GM12878 (cell line): ENCODE measurements around the gene RUFY3. TPM values are rescaled to one million over a fixed set of nuclear protein-coding genes. Genes with fewer than 3 reads are reported as not detected.

Experiments
- ATF3 ChIP-seq: IDR thresholded peaks from 2 replicates; pipeline ENCODE4 v1.6.1; 2011; ENCODE audit warnings: low read depth, mild to moderate bottlenecking, low read length, moderate library complexity, borderline replicate concordance; ENCODE audit errors: extremely low read depth
- BHLHE40 ChIP-seq, 2 experiments: fragments of 450-650 bp in 1 of 2; IDR thresholded peaks; 2 replicates each; pipeline ENCODE4 v1.6.1; 2011 to 2017; ENCODE audit warnings: low read depth in 2 of 2, borderline replicate concordance in 1 of 2, improper control_type of control experiment in 1 of 2, low read length in 1 of 2, mild to moderate bottlenecking in 1 of 2
- DPF2 ChIP-seq: fragments of 450-650 bp; IDR thresholded peaks from 2 replicates; pipeline ENCODE4 v1.6.1; 2017; ENCODE audit warnings: mild to moderate bottlenecking
- EGR1 ChIP-seq, 2 experiments: IDR thresholded peaks; 1 replicate in 1 of 2; 2 replicates in 1 of 2; pipeline ENCODE4 v1.6.1; 2011 to 2012; ENCODE audit warnings: low read depth in 2 of 2, low read length in 2 of 2, borderline replicate concordance in 1 of 2, mild to moderate bottlenecking in 1 of 2, moderate library complexity in 1 of 2
- ETV6 ChIP-seq, 2 experiments: fragments of 450-650 bp in 1 of 2; IDR thresholded peaks in 1 of 2; conservative IDR thresholded peaks in 1 of 2; 2 replicates each; pipeline ENCODE4 v1.6.1; 2014; ENCODE audit warnings: antibody characterized with exemption in 1 of 2, borderline replicate concordance in 1 of 2, low read depth in 1 of 2, mild to moderate bottlenecking in 1 of 2, moderate library complexity in 1 of 2
- HDAC2 ChIP-seq: fragments of 200-600 bp; sonication (generic); IDR thresholded peaks from 2 replicates; pipeline ENCODE4 v1.6.1; 2017
- KLF5 ChIP-seq: fragments of 450-650 bp; IDR thresholded peaks from 2 replicates; pipeline ENCODE4 v1.6.1; 2014; ENCODE audit warnings: mild to moderate bottlenecking; ENCODE audit not compliant: partially characterized antibody
- MEF2B ChIP-seq: fragments of 450-650 bp; IDR thresholded peaks from 2 replicates; pipeline ENCODE4 v1.6.1; 2018; ENCODE audit warnings: mild to moderate bottlenecking, moderate library complexity; ENCODE audit not compliant: partially characterized antibody, poor library complexity, severe bottlenecking
- NFIC ChIP-seq: IDR thresholded peaks from 2 replicates; pipeline ENCODE4 v1.6.1; 2012; ENCODE audit warnings: low read depth, mild to moderate bottlenecking, inconsistent platforms, low read length, moderate library complexity
- NR2C1 ChIP-seq: fragments of 450-650 bp; IDR thresholded peaks from 2 replicates; pipeline ENCODE4 v1.6.1; 2017; ENCODE audit warnings: antibody characterized with exemption, mild to moderate bottlenecking, moderate library complexity
- RAD51 ChIP-seq: fragments of 450-650 bp; IDR thresholded peaks from 2 replicates; pipeline ENCODE4 v1.6.1; 2016; ENCODE audit warnings: moderate library complexity, mild to moderate bottlenecking, inconsistent platforms
- RELB ChIP-seq: fragments of 450-650 bp; IDR thresholded peaks from 2 replicates; pipeline ENCODE4 v1.6.1; 2017; ENCODE audit warnings: low read depth, mild to moderate bottlenecking, moderate library complexity
- SIX5 ChIP-seq: IDR thresholded peaks from 2 replicates; pipeline ENCODE4 v1.6.1; 2011; ENCODE audit warnings: mild to moderate bottlenecking, low read depth, low read length, moderate library complexity; ENCODE audit not compliant: severe bottlenecking
- SMAD5 ChIP-seq: IDR thresholded peaks from 2 replicates; pipeline ENCODE4 v1.6.1; 2016; ENCODE audit warnings: antibody characterized with exemption, low read depth
- SP1 ChIP-seq: IDR thresholded peaks from one replicate; pipeline ENCODE4 v1.6.1; 2011; ENCODE audit warnings: low read depth, low read length
- SPI1 ChIP-seq: IDR thresholded peaks from 2 replicates; pipeline ENCODE4 v1.6.1; 2011; ENCODE audit warnings: low read depth, mild to moderate bottlenecking, low read length, moderate library complexity, borderline replicate concordance; ENCODE audit not compliant: insufficient read depth
- USF2 ChIP-seq: IDR thresholded peaks from 2 replicates; pipeline ENCODE4 v1.6.1; 2011; ENCODE audit warnings: low read depth, low read length, improper control_type of control experiment, borderline replicate concordance
- ZBTB4 ChIP-seq: fragments of 450-650 bp; formaldehyde crosslinking; IDR thresholded peaks from 2 replicates; pipeline ENCODE4 v1.4.0; 2022; ENCODE audit warnings: mild to moderate bottlenecking, moderate library complexity
- ZNF217 ChIP-seq: fragments of 450-650 bp; IDR thresholded peaks from 2 replicates; pipeline ENCODE4 v1.6.1; 2017; ENCODE audit warnings: antibody characterized with exemption, mild to moderate bottlenecking
- ZNF622 ChIP-seq: fragments of 450-650 bp; IDR thresholded peaks from 2 replicates; pipeline ENCODE4 v1.6.1; 2017; ENCODE audit warnings: mild to moderate bottlenecking, inconsistent platforms
- ZZZ3 ChIP-seq: IDR thresholded peaks from 2 replicates; pipeline ENCODE4 v1.6.1; 2011; ENCODE audit warnings: low read depth; ENCODE audit not compliant: control insufficient read depth, insufficient read length
- polyA plus RNA-seq, 11 experiments: library from polyadenylated mRNA; depleted of rRNA in 4 of 11; unstranded in 6 of 11; stranded (reverse) in 5 of 11; fragments of >200 nt; fragmentation: Nextera tagmentation in 4 of 11; fragmentation: Illumina TruSeq in 1 of 11; extraction: Ambion mirVana in 4 of 11; extraction: Trizol in 1 of 11; gene quantifications; 1 replicate in 1 of 11; 2 replicates in 10 of 11; pipeline versions ENCODE4 v1.2.1 to v1.2.3, GENCODE V29; 2011 to 2016; ENCODE audit warnings: inconsistent platforms in 2 of 11, missing spikeins in 2 of 11, low read depth in 1 of 11
- total RNA-seq, 4 experiments: library from RNA; depleted of rRNA in 3 of 4; stranded (reverse); fragments of >200 nt in 3 of 4; fragmentation: Illumina TruSeq in 1 of 4; extraction: Trizol in 1 of 4; gene quantifications; 2 replicates each; pipeline versions ENCODE4 v1.2.1 to v1.2.3, GENCODE V29; 2013 to 2021
- TF ChIP-seq, protein P1 (sequence below): IDR thresholded peaks from 2 replicates; pipeline ENCODE4 v1.6.1; 2011; ENCODE audit warnings: borderline replicate concordance, low read depth, mild to moderate bottlenecking, moderate library complexity, low read length; ENCODE audit not compliant: insufficient read depth, poor library complexity, severe bottlenecking

The RUFY3 gene
- total and polyA plus RNA-seq, 10 of the 15 experiments (the other 5 are each of a cell fraction or from before 2014, with no cell fraction given): 5.1 to 28.3 (median 13.1) TPM

DNA sequence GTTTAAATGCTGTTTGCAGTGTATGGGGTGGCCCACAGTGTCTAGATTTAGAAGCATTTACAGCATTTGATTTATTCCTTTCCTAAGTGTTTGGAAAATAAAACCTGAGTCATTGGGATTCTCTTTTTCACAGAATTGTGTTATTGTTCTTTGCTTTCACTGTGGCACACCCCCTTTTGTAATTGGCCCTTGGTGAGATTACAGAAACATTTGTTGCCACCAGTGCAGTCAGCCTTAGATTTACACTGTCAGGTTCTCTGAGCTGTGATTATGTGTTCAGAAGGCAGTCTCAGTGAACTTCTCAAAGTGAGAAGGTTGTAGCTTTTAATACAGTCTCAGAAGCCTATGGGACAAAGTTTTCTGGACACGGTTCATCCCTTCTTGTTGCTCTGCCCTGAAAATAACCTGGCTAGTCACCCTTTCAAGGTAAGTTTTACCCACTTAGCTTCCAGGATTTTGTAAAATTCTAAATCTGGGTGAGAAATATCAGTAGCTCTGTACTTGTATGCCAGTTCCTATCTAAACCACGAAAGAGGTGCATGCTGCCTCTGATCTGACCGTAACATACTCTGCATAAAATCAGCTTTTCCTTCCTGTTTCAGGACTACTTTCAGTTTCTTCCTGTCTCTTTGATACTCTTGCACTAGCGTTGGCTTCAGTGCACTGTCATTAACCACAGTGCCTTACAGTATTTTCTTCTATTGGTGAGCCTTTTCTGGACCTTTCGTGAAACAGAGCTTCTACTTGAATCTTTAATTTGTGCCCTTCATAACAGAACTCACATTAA is 12.6 kb downstream of the RUFY3 start (continued):
- no peak for TF ChIP-seq USF2
- no peak for TF ChIP-seq SMAD5
- TF ChIP-seq RELB: no peak
- peak; percentile 84 for TF ChIP-seq NFIC
- no peak for TF ChIP-seq BHLHE40 (IDR thresholded peaks at IDR 0.05; ENCODE audit: borderline replicate concordance in 1 of 2, low read depth in 2 of 2, low read length in 1 of 2)
- peak; percentile 7 for TF ChIP-seq SIX5
- no peak for TF ChIP-seq RAD51
- no peak for TF ChIP-seq SP1
- TF ChIP-seq ATF3: no peak
- no peak for TF ChIP-seq ZNF622
- no peak for TF ChIP-seq KLF5
- TF ChIP-seq ZZZ3: no peak
- TF ChIP-seq, protein P1, sequence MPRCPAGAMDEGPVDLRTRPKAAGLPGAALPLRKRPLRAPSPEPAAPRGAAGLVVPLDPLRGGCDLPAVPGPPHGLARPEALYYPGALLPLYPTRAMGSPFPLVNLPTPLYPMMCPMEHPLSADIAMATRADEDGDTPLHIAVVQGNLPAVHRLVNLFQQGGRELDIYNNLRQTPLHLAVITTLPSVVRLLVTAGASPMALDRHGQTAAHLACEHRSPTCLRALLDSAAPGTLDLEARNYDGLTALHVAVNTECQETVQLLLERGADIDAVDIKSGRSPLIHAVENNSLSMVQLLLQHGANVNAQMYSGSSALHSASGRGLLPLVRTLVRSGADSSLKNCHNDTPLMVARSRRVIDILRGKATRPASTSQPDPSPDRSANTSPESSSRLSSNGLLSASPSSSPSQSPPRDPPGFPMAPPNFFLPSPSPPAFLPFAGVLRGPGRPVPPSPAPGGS: no peak
- TF ChIP-seq SPI1: no peak
- TF ChIP-seq ETV6 (conservative IDR thresholded peaks at IDR 0.05 in 1 of 2, IDR thresholded peaks at IDR 0.05 in 1 of 2; ENCODE audit: borderline replicate concordance in 1 of 2, low read depth in 1 of 2): peak in 1 of 2 experiments; percentile 97; a peak in 2 of 4 replicates
- TF ChIP-seq ZNF217: no peak
- no peak for TF ChIP-seq HDAC2
- TF ChIP-seq DPF2: no peak
- no peak for TF ChIP-seq MEF2B
- TF ChIP-seq ZBTB4 (CRISPR knock-in tag): no peak
- no peak for TF ChIP-seq NR2C1
- TF ChIP-seq EGR1 (IDR thresholded peaks at IDR 0.05; ENCODE audit: borderline replicate concordance in 1 of 2, low read depth in 2 of 2, low read length in 2 of 2): peak in 1 of 2 experiments; percentile 36; a peak in 1 of 3 replicates
